HG03442 (cell line): ENCODE measurements around the gene STX10.

Experiments used
- ATAC-seq: cut with Tn5 transposase; IDR thresholded peaks from one replicate; pipeline ENCODE4 v1.9.1; 2021; ENCODE audit warnings: mild to moderate bottlenecking, moderate library complexity; ENCODE audit not compliant: unreplicated experiment

Gene STX10

GRCh38 chr19:13146763-13147563, 3.2 kb downstream of the STX10 start:
- ATAC-seq = no peak

- ATAC-seq = no peak
These were observed 10.4 kb downstream of the STX10 start for GRCh38 chr19:13139633-13140311.

GRCh38 chr19:13138916-13139198, 11.3 kb downstream of the STX10 start:
- ATAC-seq = no peak

- no peak for ATAC-seq
These were observed 11.8 kb downstream of the STX10 start for GRCh38 chr19:13138171-13138915.

- no peak for ATAC-seq
These were observed 12.8 kb downstream of the STX10 start for GRCh38 chr19:13137290-13137794.

GRCh38 chr19:13135068-13136062, 14.8 kb downstream of the STX10 start:
- ATAC-seq = no peak

GRCh38 chr19:13134626-13135025, 15.5 kb downstream of the STX10 start:
- no peak for ATAC-seq

GRCh38 chr19:13133241-13133870, 16.8 kb downstream of the STX10 start:
- ATAC-seq = no peak

- ATAC-seq = no peak
These were observed 17.5 kb downstream of the STX10 start for GRCh38 chr19:13132471-13133180.

GRCh38 chr19:13130886-13131490, 19.2 kb downstream of the STX10 start:
- no peak for ATAC-seq

GRCh38 chr19:13129384-13129783, 20.8 kb downstream of the STX10 start:
- no peak for ATAC-seq

- ATAC-seq = no peak
These were observed 21.6 kb downstream of the STX10 start for GRCh38 chr19:13128583-13128982.

- no peak for ATAC-seq
These were observed 22.2 kb downstream of the STX10 start for GRCh38 chr19:13127811-13128575.

GRCh38 chr19:13127051-13127450, 23.1 kb downstream of the STX10 start:
- no peak for ATAC-seq

GRCh38 chr19:13122980-13123957, 26.9 kb downstream of the STX10 start:
- ATAC-seq = no peak

- no peak for ATAC-seq
These were observed 27.8 kb downstream of the STX10 start for GRCh38 chr19:13122275-13122878.
